ENCODE measurements around the gene ZNF212.

ZNF212 gene

DNA sequence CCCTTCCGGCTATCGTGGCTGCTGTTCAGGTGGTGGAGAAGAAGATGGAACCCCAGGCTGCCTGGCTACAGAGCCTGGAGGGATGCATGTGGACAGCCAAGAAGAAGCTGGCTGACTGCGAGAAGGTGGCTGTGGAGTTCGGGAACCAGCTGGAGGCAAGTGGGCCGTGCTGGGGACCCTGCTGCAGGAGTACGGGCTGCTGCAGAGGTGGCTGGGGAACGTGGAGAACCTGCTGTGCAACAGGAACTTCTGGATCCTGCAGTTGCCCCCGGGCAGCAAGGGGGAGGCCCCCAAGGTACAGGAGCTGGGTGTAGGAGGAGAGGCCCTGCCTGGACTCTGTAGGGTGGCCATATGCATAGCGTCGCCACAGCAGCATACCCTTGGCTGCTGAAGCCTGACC, 48.2 kb downstream of the ZNF212 start:
- peaks cover 4% of the 10 kb centered on the region for H3K27me3 Mint-ChIP-seq (ENCODE audit: low read depth)

GRCh38 chr7:149289262-149289661, 49.8 kb downstream of the ZNF212 start:
- peaks cover 6% of the 10 kb centered on the region for H3K36me3 Mint-ChIP-seq (ENCODE audit: low read depth)
- TF ChIP-seq, protein P1, sequence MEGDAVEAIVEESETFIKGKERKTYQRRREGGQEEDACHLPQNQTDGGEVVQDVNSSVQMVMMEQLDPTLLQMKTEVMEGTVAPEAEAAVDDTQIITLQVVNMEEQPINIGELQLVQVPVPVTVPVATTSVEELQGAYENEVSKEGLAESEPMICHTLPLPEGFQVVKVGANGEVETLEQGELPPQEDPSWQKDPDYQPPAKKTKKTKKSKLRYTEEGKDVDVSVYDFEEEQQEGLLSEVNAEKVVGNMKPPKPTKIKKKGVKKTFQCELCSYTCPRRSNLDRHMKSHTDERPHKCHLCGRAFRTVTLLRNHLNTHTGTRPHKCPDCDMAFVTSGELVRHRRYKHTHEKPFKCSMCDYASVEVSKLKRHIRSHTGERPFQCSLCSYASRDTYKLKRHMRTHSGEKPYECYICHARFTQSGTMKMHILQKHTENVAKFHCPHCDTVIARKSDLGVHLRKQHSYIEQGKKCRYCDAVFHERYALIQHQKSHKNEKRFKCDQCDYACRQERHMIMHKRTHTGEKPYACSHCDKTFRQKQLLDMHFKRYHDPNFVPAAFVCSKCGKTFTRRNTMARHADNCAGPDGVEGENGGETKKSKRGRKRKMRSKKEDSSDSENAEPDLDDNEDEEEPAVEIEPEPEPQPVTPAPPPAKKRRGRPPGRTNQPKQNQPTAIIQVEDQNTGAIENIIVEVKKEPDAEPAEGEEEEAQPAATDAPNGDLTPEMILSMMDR (IDR thresholded peaks at IDR 0.05; ENCODE audit: unreplicated experiment in 3 of 3), result no peak
- no peak overlapping the region for H3K4me3 Mint-ChIP-seq
- no peaks in the 10 kb centered on the region for H3K9me3 Mint-ChIP-seq
- H3K27ac Mint-ChIP-seq, result no peak overlapping the region
- peaks cover 10% of the 10 kb centered on the region for H3K4me1 Mint-ChIP-seq
- H3K27me3 Mint-ChIP-seq (ENCODE audit: low read depth), result peaks cover 4% of the 10 kb centered on the region

More for the DNA sequence above, 48.2 kb downstream of the ZNF212 start:
- Mint-ChIP-seq H3K9me3 (no peaks in the 10 kb centered on the region), H3K27ac (no peak overlapping the region), H3K36me3 (ENCODE audit: low read depth) (peaks cover 1% of the 10 kb centered on the region), H3K4me3 (peak overlapping the region in 2 of 3 experiments; percentile 16 to 63), H3K4me1 (peaks cover 10% of the 10 kb centered on the region)
- TF ChIP-seq, protein P1 (IDR thresholded peaks at IDR 0.05; ENCODE audit: unreplicated experiment in 3 of 3), result no peak

DNA sequence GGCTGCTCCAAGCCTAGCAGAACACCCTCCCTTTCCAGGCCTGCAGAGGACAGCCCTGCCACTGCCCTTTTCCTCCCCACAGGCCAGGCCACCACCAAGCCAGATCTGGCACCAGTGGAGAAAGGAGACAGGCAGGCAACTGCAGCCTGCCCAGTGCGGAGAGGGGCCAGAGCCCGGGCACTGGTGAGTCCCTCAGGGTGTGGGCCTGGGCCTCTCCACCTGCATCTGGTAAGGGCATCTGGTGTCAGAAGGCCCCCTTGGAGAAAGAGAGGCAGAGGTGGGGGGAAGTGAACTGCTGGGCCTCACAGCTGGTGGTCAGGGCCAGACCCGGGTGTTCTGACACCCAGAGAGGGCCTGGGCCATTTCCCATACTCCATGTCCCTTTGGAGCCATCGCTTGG, 50.4 kb downstream of the ZNF212 start:
- H3K4me1 Mint-ChIP-seq, result peaks cover 10% of the 10 kb centered on the region
- H3K27me3 Mint-ChIP-seq (ENCODE audit: low read depth), result peaks cover 4% of the 10 kb centered on the region
- no peak overlapping the region for H3K4me3 Mint-ChIP-seq
- peaks cover 6% of the 10 kb centered on the region for H3K36me3 Mint-ChIP-seq (ENCODE audit: low read depth)
- TF ChIP-seq, protein P1 (IDR thresholded peaks at IDR 0.05; ENCODE audit: unreplicated experiment in 3 of 3), result no peak
- no peaks in the 10 kb centered on the region for H3K9me3 Mint-ChIP-seq
- no peak overlapping the region for H3K27ac Mint-ChIP-seq

- H3K27me3 Mint-ChIP-seq (ENCODE audit: low read depth), result no peaks in the 10 kb centered on the region
- H3K27ac Mint-ChIP-seq, result no peak overlapping the region
- H3K4me1 Mint-ChIP-seq, result peaks cover under 1% of the 10 kb centered on the region
- no peaks in the 10 kb centered on the region for H3K9me3 Mint-ChIP-seq
- TF ChIP-seq, protein P1 (IDR thresholded peaks at IDR 0.05; ENCODE audit: unreplicated experiment in 3 of 3), result no peak
- H3K4me3 Mint-ChIP-seq, result no peak overlapping the region
- peaks cover 6% of the 10 kb centered on the region for H3K36me3 Mint-ChIP-seq (ENCODE audit: low read depth)
Observed at GRCh38 chr7:149291036-149291780, 51.8 kb downstream of the ZNF212 start.

DNA sequence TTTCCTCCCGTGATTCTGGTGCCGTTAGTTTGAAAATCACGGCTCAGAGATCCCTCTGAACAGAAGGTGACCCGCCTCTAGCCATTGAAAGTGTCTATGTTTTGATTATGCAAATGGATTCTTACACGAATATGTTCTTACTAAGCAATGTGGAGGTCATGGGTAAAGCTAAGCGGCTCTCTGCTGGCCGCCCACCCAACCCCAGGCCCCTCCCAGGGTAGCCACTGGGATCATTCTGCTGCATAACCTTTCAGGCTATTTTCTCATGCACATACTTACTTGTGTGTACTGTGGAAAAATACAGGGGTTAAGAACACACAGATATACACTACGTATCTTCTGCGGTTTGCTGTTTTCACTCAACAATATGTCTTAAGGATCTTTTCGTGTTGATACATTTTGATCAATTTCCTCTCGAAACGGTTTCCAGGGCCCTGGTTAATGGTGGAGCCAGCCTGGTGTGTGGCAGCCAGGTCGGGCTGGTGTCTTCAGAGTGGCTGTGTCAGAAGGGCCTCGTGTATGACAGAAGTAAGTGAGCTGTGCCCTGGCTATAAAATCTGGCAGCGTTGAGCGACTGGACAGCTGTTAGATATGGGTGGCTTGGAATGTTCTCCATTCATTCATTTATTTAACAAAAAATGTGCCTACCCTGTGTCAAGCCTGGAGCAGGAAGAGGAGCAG, 52.5 kb downstream of the ZNF212 start:
- H3K4me3 Mint-ChIP-seq, result no peak overlapping the region
- TF ChIP-seq, protein P1 (IDR thresholded peaks at IDR 0.05; ENCODE audit: unreplicated experiment in 3 of 3), result no peak
- H3K4me1 Mint-ChIP-seq, result no peaks in the 10 kb centered on the region
- no peaks in the 10 kb centered on the region for H3K27me3 Mint-ChIP-seq (ENCODE audit: low read depth)
- H3K27ac Mint-ChIP-seq, result no peak overlapping the region
- peaks cover 6% of the 10 kb centered on the region for H3K36me3 Mint-ChIP-seq (ENCODE audit: low read depth)
- H3K9me3 Mint-ChIP-seq, result no peaks in the 10 kb centered on the region

Measured in nephron (organoid).